H9 (cell line): ENCODE results near the gene TNXB. TPM values are rescaled to one million over a fixed set of nuclear protein-coding genes. Genes with fewer than 3 reads are reported as not detected.

Experiments
- DNase-seq: peaks from one replicate; pipeline ENCODE4 v3.0.0-alpha.2; 2017
- H2AFZ ChIP-seq: one replicate; pipeline ENCODE4 v1.6.1; 2013; ENCODE audit warnings: mild to moderate bottlenecking, low read length, control low read depth, moderate library complexity
- H2AK5ac ChIP-seq: 2 replicates; pipeline ENCODE4 v1.6.1; 2013; ENCODE audit warnings: low read length, control low read depth, mixed read lengths; ENCODE audit not compliant: insufficient read length
- H2BK120ac ChIP-seq: one replicate; pipeline ENCODE4 v1.6.1; 2013; ENCODE audit warnings: low read depth, mild to moderate bottlenecking, low read length, control low read depth, inconsistent platforms; ENCODE audit not compliant: poor library complexity, severe bottlenecking
- H2BK12ac ChIP-seq: 2 replicates; pipeline ENCODE4 v1.6.1; 2013; ENCODE audit warnings: low read length, control low read depth, mixed read lengths, low read depth; ENCODE audit not compliant: insufficient read length
- H2BK15ac ChIP-seq: 2 replicates; pipeline ENCODE4 v1.6.1; 2013; ENCODE audit warnings: low read depth, low read length, control low read depth
- H2BK20ac ChIP-seq: one replicate; pipeline ENCODE4 v1.6.1; 2013; ENCODE audit warnings: low read depth, mild to moderate bottlenecking, low read length, control low read depth, inconsistent platforms; ENCODE audit not compliant: poor library complexity, severe bottlenecking
- H2BK5ac ChIP-seq: 2 replicates; pipeline ENCODE4 v1.6.1; 2013; ENCODE audit warnings: low read length, control low read depth, mixed read lengths; ENCODE audit not compliant: insufficient read length
- H3K14ac ChIP-seq: 2 replicates; pipeline ENCODE4 v1.6.1; 2013; ENCODE audit warnings: low read length, control low read depth; ENCODE audit not compliant: insufficient read depth
- H3K18ac ChIP-seq: 2 replicates; pipeline ENCODE4 v1.6.1; 2013; ENCODE audit warnings: low read depth, mild to moderate bottlenecking, mixed read lengths, low read length, control low read depth; ENCODE audit not compliant: insufficient read length
- H3K23ac ChIP-seq: 2 replicates; pipeline ENCODE4 v1.6.1; 2013; ENCODE audit warnings: low read length, control low read depth, mixed read lengths, low read depth; ENCODE audit not compliant: insufficient read length
- H3K23me2 ChIP-seq: 2 replicates; pipeline ENCODE4 v1.6.1; 2013; ENCODE audit warnings: low read depth, mild to moderate bottlenecking, mixed read lengths, low read length, control low read depth; ENCODE audit not compliant: insufficient read length, poor library complexity, severe bottlenecking
- H3K27ac ChIP-seq: 2 replicates; pipeline ENCODE4 v1.5.1; 2013; ENCODE audit warnings: low read length, control low read depth, mixed read lengths, low read depth; ENCODE audit not compliant: insufficient read length
- H3K27me3 ChIP-seq: 2 replicates; pipeline ENCODE4 v1.6.1; 2013; ENCODE audit warnings: low read length, control low read depth, inconsistent platforms; ENCODE audit not compliant: insufficient read depth
- H3K4ac ChIP-seq: 2 replicates; pipeline ENCODE4 v1.6.1; 2013; ENCODE audit warnings: low read depth, mild to moderate bottlenecking, control low read depth, inconsistent platforms, low read length, moderate library complexity
- H3K4me1 ChIP-seq: 2 replicates; pipeline ENCODE4 v1.6.1; 2013; ENCODE audit warnings: low read length, control low read depth, inconsistent platforms; ENCODE audit not compliant: insufficient read depth
- H3K4me2 ChIP-seq: 2 replicates; pipeline ENCODE4 v1.6.1; 2013; ENCODE audit warnings: low read length, control low read depth, mixed read lengths; ENCODE audit not compliant: insufficient read length, insufficient read depth
- H3K56ac ChIP-seq: 2 replicates; pipeline ENCODE4 v1.6.1; 2013; ENCODE audit warnings: low read depth, mild to moderate bottlenecking, mixed read lengths, low read length, control low read depth; ENCODE audit not compliant: insufficient read length
- H3K79me1 ChIP-seq: 2 replicates; pipeline ENCODE4 v1.6.1; 2013; ENCODE audit warnings: low read depth, mild to moderate bottlenecking, moderate library complexity, low read length, control low read depth, inconsistent platforms; ENCODE audit not compliant: insufficient read depth, poor library complexity, severe bottlenecking
- H3K79me2 ChIP-seq: 2 replicates; pipeline ENCODE4 v1.6.1; 2013; ENCODE audit warnings: low read length, control low read depth, inconsistent platforms; ENCODE audit not compliant: insufficient read depth
- H3K9ac ChIP-seq: 2 replicates; pipeline ENCODE4 v1.6.1; 2013; ENCODE audit warnings: low read length, control low read depth, mixed read lengths; ENCODE audit not compliant: insufficient read length; ENCODE audit errors: extremely low read depth
- H3K9me3 ChIP-seq: one replicate; pipeline ENCODE4 v1.6.1; 2013; ENCODE audit warnings: low read depth, low read length, inconsistent platforms; ENCODE audit not compliant: control insufficient read depth
- H3T11ph ChIP-seq: one replicate; pipeline ENCODE4 v1.6.1; 2013; ENCODE audit warnings: mild to moderate bottlenecking, low read length, control low read depth, inconsistent platforms
- H4K20me1 ChIP-seq: one replicate; pipeline ENCODE4 v1.6.1; 2013; ENCODE audit not compliant: control insufficient read depth, insufficient read length, insufficient read depth
- H4K5ac ChIP-seq: 2 replicates; pipeline ENCODE4 v1.6.1; 2013; ENCODE audit warnings: low read depth, mild to moderate bottlenecking, mixed read lengths, low read length, control low read depth; ENCODE audit not compliant: insufficient read length
- H4K8ac ChIP-seq: replicated peaks from 2 replicates; pipeline ENCODE4 v1.6.1; 2013; ENCODE audit warnings: low read length, control low read depth, mixed read lengths, low read depth; ENCODE audit not compliant: insufficient read length
- H4K91ac ChIP-seq: 2 replicates; pipeline ENCODE4 v1.6.1; 2013; ENCODE audit warnings: low read depth, mild to moderate bottlenecking, moderate library complexity, mixed read lengths, low read length, control low read depth; ENCODE audit not compliant: insufficient read length
- H3K27ac Mint-ChIP-seq, 3 experiments: 2 replicates in 2 of 3; 3 replicates in 1 of 3; pipeline ENCODE4 v1.8.0; 2020 to 2021; ENCODE audit warnings: mixed read lengths in 3 of 3, mild to moderate bottlenecking in 1 of 3, moderate library complexity in 1 of 3
- H3K27me3 Mint-ChIP-seq: 2 replicates; pipeline ENCODE4 v1.8.0; 2021; ENCODE audit warnings: low read depth, mild to moderate bottlenecking, moderate library complexity, mixed read lengths
- H3K36me3 Mint-ChIP-seq, 3 experiments: 2 replicates in 2 of 3; 3 replicates in 1 of 3; pipeline ENCODE4 v1.8.0; 2020 to 2021; ENCODE audit warnings: low read depth in 3 of 3, mixed read lengths in 3 of 3; ENCODE audit not compliant: insufficient read depth in 1 of 3
- H3K4me1 Mint-ChIP-seq, 2 experiments: 2 replicates each; pipeline ENCODE4 v1.8.0; 2020; ENCODE audit warnings: mixed read lengths in 2 of 2
- H3K4me3 Mint-ChIP-seq, 2 experiments: 2 replicates in 1 of 2; 3 replicates in 1 of 2; pipeline ENCODE4 v1.8.0; 2020 to 2021; ENCODE audit warnings: mild to moderate bottlenecking in 2 of 2, mixed read lengths in 2 of 2, moderate library complexity in 1 of 2
- H3K9me3 Mint-ChIP-seq, 2 experiments: 2 replicates in 1 of 2; 3 replicates in 1 of 2; pipeline ENCODE4 v1.8.0; 2020; ENCODE audit warnings: mild to moderate bottlenecking in 2 of 2, mixed read lengths in 2 of 2, moderate library complexity in 1 of 2
- WGBS: extraction: QIAGEN DNeasy Blood & Tissue Kit; methylation state at CpG from one replicate; pipeline ENCODE4 v1.1.7; 2013; ENCODE audit warnings: missing lambda C conversion rate, low lambda C conversion rate, mixed read lengths; ENCODE audit not compliant: insufficient read length; ENCODE audit errors: extremely low coverage; 5-methylcytosine and 5-hydroxymethylcytosine counted together
- total RNA-seq: library from RNA; stranded (reverse); gene quantifications from 2 replicates; pipeline ENCODE4 v1.2.1, GENCODE V29; 2021
- TF ChIP-seq, protein P1 (sequence below): fragments of 200-600 bp; sonication (generic); conservative IDR thresholded peaks from 3 replicates; pipeline ENCODE4 v1.8.0; 2021; ENCODE audit warnings: antibody characterized with exemption, mild to moderate bottlenecking

Gene TNXB
- total RNA-seq, 1 experiment from 2014 or later, result 5.0 TPM

GRCh38 chr6:32076321-32076809 lies 32.8 kb downstream of the TNXB start:
- H3K9me3 ChIP-seq, result no peaks in the 10 kb centered on the region
- H2AK5ac ChIP-seq, result no peak overlapping the region
- WGBS, result no CpG with 5 or more reads among the region's 12 CpGs
- no peak overlapping the region for H4K8ac ChIP-seq
- no peak overlapping the region for H4K5ac ChIP-seq
- no peaks in the 10 kb centered on the region for H3K27me3 ChIP-seq
- H4K91ac ChIP-seq, result no peak overlapping the region
- no peak overlapping the region for H3K4ac ChIP-seq
- no peak for DNase-seq
- no peak overlapping the region for H3K23ac ChIP-seq
- Mint-ChIP-seq H3K9me3 (no peaks in the 10 kb centered on the region), H3K36me3 (no peaks in the 10 kb centered on the region; a peak in 1 of 7 replicates), H3K27ac (peak overlapping the region in 1 of 3 experiments; percentile 23; a peak in 1 of 7 replicates), H3K27me3 (no peaks in the 10 kb centered on the region; the same call in 1 of the 2 replicates), H3K4me3 (no peak overlapping the region), H3K4me1 (peaks cover 15 to 20% of the 10 kb centered on the region in 2 experiments)
- H3K79me2 ChIP-seq, result no peaks in the 10 kb centered on the region
- no peaks in the 10 kb centered on the region for H3K79me1 ChIP-seq
- H3K27ac ChIP-seq, result no peak overlapping the region
- no peaks in the 10 kb centered on the region for H3K23me2 ChIP-seq
- H3K14ac ChIP-seq, result no peak overlapping the region
- H2BK12ac ChIP-seq, result no peak overlapping the region
- H3K4me2 ChIP-seq, result no peak overlapping the region
- no peaks in the 10 kb centered on the region for H4K20me1 ChIP-seq
- no peak overlapping the region for H2BK120ac ChIP-seq
- no peak overlapping the region for H3K18ac ChIP-seq
- H2BK5ac ChIP-seq, result no peak overlapping the region
- no peak overlapping the region for H3K9ac ChIP-seq
- no peak overlapping the region for H2AFZ ChIP-seq
- TF ChIP-seq, protein P1, sequence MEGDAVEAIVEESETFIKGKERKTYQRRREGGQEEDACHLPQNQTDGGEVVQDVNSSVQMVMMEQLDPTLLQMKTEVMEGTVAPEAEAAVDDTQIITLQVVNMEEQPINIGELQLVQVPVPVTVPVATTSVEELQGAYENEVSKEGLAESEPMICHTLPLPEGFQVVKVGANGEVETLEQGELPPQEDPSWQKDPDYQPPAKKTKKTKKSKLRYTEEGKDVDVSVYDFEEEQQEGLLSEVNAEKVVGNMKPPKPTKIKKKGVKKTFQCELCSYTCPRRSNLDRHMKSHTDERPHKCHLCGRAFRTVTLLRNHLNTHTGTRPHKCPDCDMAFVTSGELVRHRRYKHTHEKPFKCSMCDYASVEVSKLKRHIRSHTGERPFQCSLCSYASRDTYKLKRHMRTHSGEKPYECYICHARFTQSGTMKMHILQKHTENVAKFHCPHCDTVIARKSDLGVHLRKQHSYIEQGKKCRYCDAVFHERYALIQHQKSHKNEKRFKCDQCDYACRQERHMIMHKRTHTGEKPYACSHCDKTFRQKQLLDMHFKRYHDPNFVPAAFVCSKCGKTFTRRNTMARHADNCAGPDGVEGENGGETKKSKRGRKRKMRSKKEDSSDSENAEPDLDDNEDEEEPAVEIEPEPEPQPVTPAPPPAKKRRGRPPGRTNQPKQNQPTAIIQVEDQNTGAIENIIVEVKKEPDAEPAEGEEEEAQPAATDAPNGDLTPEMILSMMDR, result no peak
- H2BK15ac ChIP-seq, result no peak overlapping the region
- no peak overlapping the region for H2BK20ac ChIP-seq
- H3T11ph ChIP-seq, result no peak overlapping the region
- H3K4me1 ChIP-seq, result no peaks in the 10 kb centered on the region
- H3K56ac ChIP-seq, result no peak overlapping the region
